A673 (cell line): ENCODE data around the gene ANKRD36. TPM values are rescaled to one million over a fixed set of nuclear protein-coding genes. Genes with fewer than 3 reads are reported as not detected.
"Not testable (repeated sequence)": the region's sequence is repeated elsewhere in the genome, so short reads cannot be mapped to it uniquely, and the experiment has no call there.

Experiments
- Bru-seq: library from RNA; stranded (reverse); fragments of 400-500 nt; gene quantifications from one replicate; lab custom pipeline; 2021; lab: Mats Ljungman, UMichigan
- BruChase-seq, 2 experiments: library from RNA; stranded (reverse); fragments of 400-500 nt; gene quantifications; one replicate each; lab custom pipeline; 2021; lab: Mats Ljungman, UMichigan
- BruUV-seq: library from RNA; stranded (reverse); fragments of 400-500 nt; replicated peaks from 2 replicates; lab custom pipeline; 2021; lab: Mats Ljungman, UMichigan
- CTCF ChIA-PET: fragments of 300-600 bp; sonication (Branson Sonifier 250); formaldehyde crosslinking; loops from one replicate; lab custom pipeline; 2022; ENCODE audit warnings: antibody characterized with exemption; lab: Charles Lee
- POLR2A ChIA-PET: fragments of 300-600 bp; sonication (Branson Sonifier 250); formaldehyde crosslinking; loops from one replicate; lab custom pipeline; 2022; ENCODE audit warnings: antibody characterized with exemption; ENCODE audit not compliant: low non-redundant PET; lab: Charles Lee
- DNase-seq: peaks from one replicate; pipeline ENCODE4 v3.0.0-alpha.2; 2015; ENCODE audit warnings: low spot score
- H3K27ac ChIP-seq: fragments of 200-600 bp; sonication (generic); 2 replicates; pipeline ENCODE4 v1.5.1; 2016; ENCODE audit warnings: mixed run types, low read depth, mild to moderate bottlenecking, mixed read lengths, antibody characterized with exemption, low read length; ENCODE audit not compliant: poor library complexity, severe bottlenecking
- H3K27me3 ChIP-seq: fragments of 200-600 bp; sonication (generic); replicated peaks from 2 replicates; pipeline ENCODE4 v1.6.1; 2017; ENCODE audit warnings: mixed run types, low read depth, mild to moderate bottlenecking, mixed read lengths, antibody characterized with exemption, low read length; ENCODE audit not compliant: insufficient read depth, poor library complexity
- H3K36me3 ChIP-seq: fragments of 200-600 bp; sonication (generic); 2 replicates; pipeline ENCODE4 v1.6.1; 2016; ENCODE audit warnings: mixed run types, mild to moderate bottlenecking, mixed read lengths, antibody characterized with exemption, low read length; ENCODE audit not compliant: insufficient read depth, poor library complexity, severe bottlenecking
- H3K4me1 ChIP-seq: fragments of 200-600 bp; sonication (generic); 2 replicates; pipeline ENCODE4 v1.6.1; 2017; ENCODE audit warnings: mixed run types, mild to moderate bottlenecking, mixed read lengths, antibody characterized with exemption, low read length; ENCODE audit not compliant: insufficient read depth, poor library complexity, severe bottlenecking
- H3K4me3 ChIP-seq: fragments of 200-600 bp; sonication (generic); 2 replicates; pipeline ENCODE4 v1.5.1; 2016; ENCODE audit warnings: low read depth, mixed run types, mild to moderate bottlenecking, mixed read lengths, low read length; ENCODE audit not compliant: poor library complexity, severe bottlenecking
- H3K9me3 ChIP-seq: fragments of 200-600 bp; sonication (generic); 2 replicates; pipeline ENCODE4 v1.6.1; 2016; ENCODE audit warnings: mixed run types, low read depth, mild to moderate bottlenecking, mixed read lengths, antibody characterized with exemption, low read length; ENCODE audit not compliant: poor library complexity, severe bottlenecking
- CTCF ChIP-seq: fragments of 300-800, 200-600 bp; sonication (generic); conservative IDR thresholded peaks from 2 replicates; pipeline ENCODE4 v1.5.1; 2017; ENCODE audit warnings: low read depth, mild to moderate bottlenecking, antibody characterized with exemption, low read length, moderate library complexity, mixed read lengths
- EZH2 ChIP-seq: fragments of 200-600 bp; sonication (generic); IDR thresholded peaks from 2 replicates; pipeline ENCODE4 v1.6.1; 2017; ENCODE audit warnings: borderline replicate concordance, low read depth, mild to moderate bottlenecking, mixed read lengths, antibody characterized with exemption, low read length; ENCODE audit not compliant: poor library complexity, severe bottlenecking
- intact Hi-C: fragments of 100-400 bp; cut with micrococcal nuclease; formaldehyde crosslinking; loops from one replicate; pipeline ENCODE4 v1.10.0; 2022; ENCODE audit not compliant: unreplicated experiment
- long read RNA-seq: library from polyadenylated mRNA; stranded (forward); transcript quantifications from one replicate; pipeline ENCODE4 v2.0.0, GENCODE V29; 2022
- total RNA-seq: library from RNA; stranded (reverse); gene quantifications from 2 replicates; pipeline ENCODE4 v1.2.3, GENCODE V29; 2021

Gene ANKRD36
- 19.6 and 23.8 TPM in 2 replicates for total RNA-seq
- percentile 77 among the genes with signal in this experiment for Bru-seq, nascent RNA
- BruChase-seq, experiment 1, labeled RNA remaining after a 2-hour chase: percentile 80 among the genes with signal in this experiment
- BruChase-seq, experiment 2, labeled RNA remaining after a 6-hour chase: percentile 59 among the genes with signal in this experiment
- long read RNA-seq, partial matches to known transcripts: 0 of 7 reads
- long read RNA-seq, other reads (novel, unspliced or antisense): 3 of 7 reads

- BruUV-seq, POLR2A ChIA-PET: not testable (repeated sequence)
- CTCF ChIA-PET: interaction anchor here (0.6 kb wide), 1 partner anchor 109 kb away, joined by 10 read pairs; no protein-coding TSS in a partner anchor
These were observed at the start of gene ANKRD36 for GRCh38 chr2:97113050-97113881. Gene ANKRD36 (plus strand): TSS chr2:97113153. CDS start chr2:97113740, 587 bp downstream.

GRCh38 chr2:97066030-97066429 is 46.9 kb upstream of the ANKRD36 start:
- H3K27me3 ChIP-seq: peaks cover 18% of the 10 kb centered on the region
- H3K4me1 ChIP-seq, DNase-seq, intact Hi-C loops, H3K27ac ChIP-seq, POLR2A ChIA-PET, H3K36me3 ChIP-seq, BruUV-seq, CTCF ChIA-PET, H3K9me3 ChIP-seq, H3K4me3 ChIP-seq: not testable (repeated sequence)

More at GRCh38 chr2:97113050-97113881, at the start of gene ANKRD36:
- 0 out of 2 replicates have a peak, but pooled peaks have one; percentile 35 for TF ChIP-seq CTCF
- not testable (repeated sequence) for H3K36me3 ChIP-seq, H3K9me3 ChIP-seq, H3K27me3 ChIP-seq, H3K4me1 ChIP-seq
- intact Hi-C loops: loop anchor here (2.0 to 5.0 kb wide), 3 partner anchors 101 to 256 kb away; partner anchors contain the start of gene ANKRD39
- peak; percentile 89 for DNase-seq
- peak within 1 kb of the TSS; percentile 61 for H3K4me3 ChIP-seq
- peak within 1 kb of the TSS; percentile 75 for H3K27ac ChIP-seq

- no peaks in the 10 kb centered on the region for H3K9me3 ChIP-seq
- H3K36me3 ChIP-seq: no peaks in the 10 kb centered on the region
- DNase-seq: no peak
- TF ChIP-seq CTCF (no peak), EZH2 (no peak)
- ChIA-PET CTCF (no interaction called here), POLR2A (no interaction called here)
- intact Hi-C loops: no loop called here
- no peak overlapping the region for H3K27ac ChIP-seq
- H3K4me1 ChIP-seq: no peaks in the 10 kb centered on the region
- no TSS peak for BruUV-seq
- no peak overlapping the region for H3K4me3 ChIP-seq
- H3K27me3 ChIP-seq: peaks cover 18% of the 10 kb centered on the region
These were observed 45.5 kb upstream of the ANKRD36 start for GRCh38 chr2:97067279-97068004.
